ENCODE data around the gene SLC9B2. TPM values are rescaled to one million over a fixed set of nuclear protein-coding genes. Genes with fewer than 3 reads are reported as not detected.

SLC9B2 gene
- polyA plus RNA-seq, 3 donors: 0.38 to 0.59 (median 0.48) TPM

DNA sequence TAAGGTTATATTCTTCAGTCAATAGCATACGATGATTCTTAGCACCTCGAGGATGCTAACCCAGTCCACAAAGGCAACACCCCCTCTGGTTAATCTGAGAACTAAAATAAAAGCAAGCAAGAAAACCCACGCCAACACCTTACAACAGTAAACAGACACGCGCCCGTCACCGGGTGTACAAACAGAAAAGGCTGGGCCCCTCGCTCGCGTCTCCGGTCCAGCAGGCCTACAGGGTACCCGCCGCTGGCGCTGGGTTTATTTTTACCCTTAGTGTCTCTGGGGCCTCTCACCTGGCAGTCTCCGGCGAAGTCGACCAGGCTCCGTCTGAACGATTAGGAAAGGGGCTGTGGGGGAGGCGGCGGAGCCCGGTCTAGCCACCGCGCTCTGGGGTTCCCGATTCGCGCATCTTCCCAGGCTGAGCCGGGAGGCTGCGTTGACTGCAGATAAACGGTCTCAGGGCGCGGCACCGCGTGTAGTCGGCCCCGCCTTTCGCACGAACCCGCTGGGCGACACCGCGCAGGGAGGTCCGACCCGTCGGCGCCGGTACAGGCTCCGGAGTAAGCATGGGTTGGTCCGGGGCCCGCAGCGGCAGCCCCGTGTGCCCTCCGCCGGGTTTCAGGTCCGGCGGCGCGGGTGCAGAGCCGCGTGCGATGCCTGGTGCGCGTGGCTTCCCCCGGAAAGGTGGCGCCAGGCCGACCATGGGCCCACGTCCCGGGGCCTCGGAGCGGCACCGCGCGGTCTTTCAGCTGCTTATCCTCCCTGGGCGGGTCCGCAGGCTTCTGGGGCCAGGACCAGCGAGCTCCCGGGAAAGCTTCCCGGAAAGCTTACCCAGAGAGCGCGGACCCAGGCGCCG lies 441 bp downstream of the SLC9B2 start:
- intact Hi-C loops (cut with micrococcal nuclease): no loop called here
- Histone ChIP-seq H3K27me3 (ENCODE audit: control insufficient read depth in 2 of 2, insufficient read depth in 2 of 2, low read length in 2 of 2) (peaks cover 3 to 12% of the 10 kb centered on the region in 2 donors), H3K4me3 (replicated peaks in 1 of 3; ENCODE audit: low read depth in 2 of 3, low read length in 3 of 3) (peak overlapping the region; percentile 42 to 72 (median 46)), H3K36me3 (replicated peaks in 1 of 2; ENCODE audit: control insufficient read depth in 1 of 2, insufficient read depth in 2 of 2, low read length in 2 of 2) (no peaks in the 10 kb centered on the region), H4K20me1 (ENCODE audit: insufficient read depth, low read length) (no peaks in the 10 kb centered on the region), H3K27ac (ENCODE audit: low read depth in 1 of 2, low read length in 2 of 2) (peak overlapping the region in 1 of 2 donors; percentile 0), H3K4me2 (replicated peaks; ENCODE audit: extremely low read depth, low read length, poor library complexity, severe bottlenecking) (peak overlapping the region; percentile 87), H3K9ac (ENCODE audit: insufficient read depth, low read length, poor library complexity, severe bottlenecking) (peak overlapping the region; percentile 65), H2AFZ (ENCODE audit: insufficient read depth, low read depth, low read length, poor library complexity, severe bottlenecking) (peak overlapping the region; percentile 89), H3K79me2 (ENCODE audit: insufficient read depth, low read length) (no peaks in the 10 kb centered on the region), H3K4me1 (ENCODE audit: control insufficient read depth in 1 of 2, insufficient read depth in 2 of 2, low read length in 2 of 2) (peaks cover 25 to 33% of the 10 kb centered on the region in 2 donors), H3K9me3 (replicated peaks in 1 of 2; ENCODE audit: control insufficient read depth in 1 of 2, insufficient read depth in 1 of 2, low read length in 2 of 2) (no peaks in the 10 kb centered on the region)
- Mint-ChIP-seq H3K27ac (peak overlapping the region in 5 of 7 donors; percentile 22 to 78 (median 66)), H3K36me3 (peaks cover 0 to 5% of the 10 kb centered on the region in 2 donors), H3K9me3 (no peaks in the 10 kb centered on the region), H3K4me3 (peak overlapping the region; percentile 90 to 95), H3K27me3 (ENCODE audit: low read depth in 3 of 3) (peaks cover 11 to 18% (median 16%) of the 10 kb centered on the region in 3 donors), H3K4me1 (peaks cover 29% of the 10 kb centered on the region)
- TF ChIP-seq, protein P1, sequence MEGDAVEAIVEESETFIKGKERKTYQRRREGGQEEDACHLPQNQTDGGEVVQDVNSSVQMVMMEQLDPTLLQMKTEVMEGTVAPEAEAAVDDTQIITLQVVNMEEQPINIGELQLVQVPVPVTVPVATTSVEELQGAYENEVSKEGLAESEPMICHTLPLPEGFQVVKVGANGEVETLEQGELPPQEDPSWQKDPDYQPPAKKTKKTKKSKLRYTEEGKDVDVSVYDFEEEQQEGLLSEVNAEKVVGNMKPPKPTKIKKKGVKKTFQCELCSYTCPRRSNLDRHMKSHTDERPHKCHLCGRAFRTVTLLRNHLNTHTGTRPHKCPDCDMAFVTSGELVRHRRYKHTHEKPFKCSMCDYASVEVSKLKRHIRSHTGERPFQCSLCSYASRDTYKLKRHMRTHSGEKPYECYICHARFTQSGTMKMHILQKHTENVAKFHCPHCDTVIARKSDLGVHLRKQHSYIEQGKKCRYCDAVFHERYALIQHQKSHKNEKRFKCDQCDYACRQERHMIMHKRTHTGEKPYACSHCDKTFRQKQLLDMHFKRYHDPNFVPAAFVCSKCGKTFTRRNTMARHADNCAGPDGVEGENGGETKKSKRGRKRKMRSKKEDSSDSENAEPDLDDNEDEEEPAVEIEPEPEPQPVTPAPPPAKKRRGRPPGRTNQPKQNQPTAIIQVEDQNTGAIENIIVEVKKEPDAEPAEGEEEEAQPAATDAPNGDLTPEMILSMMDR (IDR thresholded peaks at IDR 0.05): no peak
- WGBS (ENCODE audit: insufficient coverage): under 1% methylated on average over 81 of the region's 82 CpGs
- peak; percentile 14 to 34 (median 29) for DNase-seq

DNA sequence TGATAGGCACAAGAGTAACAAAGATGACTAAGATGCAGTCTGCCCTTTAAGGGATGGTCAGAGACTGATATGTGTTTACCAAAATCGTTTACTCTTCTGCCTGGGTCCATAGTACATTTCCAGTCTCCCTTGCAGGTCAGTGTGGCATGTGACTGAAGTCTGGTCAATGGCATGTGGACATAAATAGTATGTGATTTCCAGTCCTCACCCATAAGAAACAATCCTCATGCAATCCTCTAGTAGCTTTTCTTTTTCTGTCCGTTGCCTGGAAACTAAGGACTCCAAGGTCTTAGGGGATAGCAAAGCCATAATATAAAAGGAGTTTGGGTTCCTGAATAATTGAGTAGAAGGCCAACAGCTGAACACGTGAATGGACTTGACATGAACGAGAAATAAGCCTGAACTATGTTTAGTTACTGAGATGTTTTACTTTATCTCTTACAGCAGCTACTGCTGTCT lies 1.1 kb downstream of the SLC9B2 start:
- Mint-ChIP-seq H3K27ac (peak overlapping the region in 4 of 7 donors; percentile 17 to 82 (median 73)), H3K27me3 (ENCODE audit: low read depth in 3 of 3) (peaks cover 11 to 18% (median 17%) of the 10 kb centered on the region in 3 donors), H3K9me3 (no peaks in the 10 kb centered on the region), H3K4me3 (peak overlapping the region; percentile 90 to 95), H3K4me1 (peaks cover 29% of the 10 kb centered on the region), H3K36me3 (peaks cover 0 to 2% of the 10 kb centered on the region in 2 donors)
- Histone ChIP-seq H3K4me2 (replicated peaks; ENCODE audit: extremely low read depth, low read length, poor library complexity, severe bottlenecking) (peak overlapping the region; percentile 87), H3K4me1 (ENCODE audit: control insufficient read depth in 1 of 2, insufficient read depth in 2 of 2, low read length in 2 of 2) (peaks cover 25 to 33% of the 10 kb centered on the region in 2 donors), H3K27ac (ENCODE audit: low read depth in 1 of 2, low read length in 2 of 2) (no peak overlapping the region), H3K27me3 (ENCODE audit: control insufficient read depth in 2 of 2, insufficient read depth in 2 of 2, low read length in 2 of 2) (peaks cover 3 to 12% of the 10 kb centered on the region in 2 donors), H3K36me3 (replicated peaks in 1 of 2; ENCODE audit: control insufficient read depth in 1 of 2, insufficient read depth in 2 of 2, low read length in 2 of 2) (no peaks in the 10 kb centered on the region), H3K4me3 (replicated peaks in 1 of 3; ENCODE audit: low read depth in 2 of 3, low read length in 3 of 3) (peak overlapping the region in 2 of 3 experiments; percentile 42 to 72), H4K20me1 (ENCODE audit: insufficient read depth, low read length) (no peaks in the 10 kb centered on the region), H3K9ac (ENCODE audit: insufficient read depth, low read length, poor library complexity, severe bottlenecking) (no peak overlapping the region), H2AFZ (ENCODE audit: insufficient read depth, low read depth, low read length, poor library complexity, severe bottlenecking) (peak overlapping the region; percentile 89), H3K79me2 (ENCODE audit: insufficient read depth, low read length) (no peaks in the 10 kb centered on the region), H3K9me3 (replicated peaks in 1 of 2; ENCODE audit: control insufficient read depth in 1 of 2, insufficient read depth in 1 of 2, low read length in 2 of 2) (no peaks in the 10 kb centered on the region)
- TF ChIP-seq, protein P1 (IDR thresholded peaks at IDR 0.05): no peak
- no peak for DNase-seq
- 40% methylated on average over 1 of the region's 4 CpGs for WGBS (ENCODE audit: insufficient coverage)
- intact Hi-C loops (cut with micrococcal nuclease): no loop called here

Measured in CD14-positive monocyte (primary cell).